GM21737 (cell line): ENCODE results near the gene ANKLE2.
"Not testable (repeated sequence)": the region's sequence is repeated elsewhere in the genome, so short reads cannot be mapped to it uniquely, and the experiment has no call there.

Source experiments
- ATAC-seq: cut with Tn5 transposase; IDR thresholded peaks from one replicate; pipeline ENCODE4 v1.9.1; 2021; ENCODE audit warnings: mild to moderate bottlenecking, moderate library complexity; ENCODE audit not compliant: unreplicated experiment

ANKLE2 gene

GRCh38 chr12:132695431-132695830 is 66.2 kb downstream of the ANKLE2 start:
- ATAC-seq: no peak

GRCh38 chr12:132694888-132695287 is 66.7 kb downstream of the ANKLE2 start:
- not testable (repeated sequence) for ATAC-seq

DNA sequence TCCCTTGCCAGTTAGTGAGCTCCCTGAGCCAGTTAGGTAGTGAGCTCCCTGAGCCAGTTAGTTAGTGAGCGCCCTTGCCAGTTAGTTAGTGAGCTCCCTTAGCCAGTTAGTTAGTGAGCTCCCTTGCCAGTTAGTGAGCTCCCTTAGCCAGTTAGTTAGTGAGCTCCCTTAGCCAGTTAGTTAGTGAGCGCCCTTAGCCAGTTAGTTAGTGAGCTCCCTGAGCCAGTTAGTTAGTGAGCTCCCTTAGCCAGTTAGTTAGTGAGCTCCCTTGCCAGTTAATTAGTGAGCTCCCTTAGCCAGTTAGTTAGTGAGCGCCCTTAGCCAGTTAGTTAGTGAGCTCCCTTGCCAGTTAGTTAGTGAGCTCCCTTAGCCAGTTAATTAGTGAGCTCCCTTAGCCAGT is 69.6 kb downstream of the ANKLE2 start:
- not testable (repeated sequence) for ATAC-seq

DNA sequence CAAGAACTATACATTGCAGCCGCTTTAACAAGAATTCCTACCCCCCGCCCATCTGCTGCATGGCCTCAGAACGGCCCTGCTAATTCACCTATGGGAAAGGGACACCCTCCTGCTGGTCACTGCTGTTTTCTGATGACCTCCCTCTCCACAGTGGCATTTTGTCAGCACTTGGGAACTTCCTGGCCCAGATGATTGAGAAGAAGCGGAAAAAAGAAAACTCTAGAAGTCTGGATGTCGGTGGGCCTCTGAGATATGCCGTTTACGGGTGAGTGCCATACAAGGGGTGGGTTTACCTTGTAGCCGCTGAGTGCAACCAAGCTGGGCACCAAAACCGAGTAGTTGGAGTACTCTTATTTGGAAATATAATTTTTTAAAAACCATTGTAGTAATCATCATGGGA is 71.5 kb downstream of the ANKLE2 start:
- no peak for ATAC-seq

GRCh38 chr12:132689227-132689626 is 72.4 kb downstream of the ANKLE2 start:
- no peak for ATAC-seq

DNA sequence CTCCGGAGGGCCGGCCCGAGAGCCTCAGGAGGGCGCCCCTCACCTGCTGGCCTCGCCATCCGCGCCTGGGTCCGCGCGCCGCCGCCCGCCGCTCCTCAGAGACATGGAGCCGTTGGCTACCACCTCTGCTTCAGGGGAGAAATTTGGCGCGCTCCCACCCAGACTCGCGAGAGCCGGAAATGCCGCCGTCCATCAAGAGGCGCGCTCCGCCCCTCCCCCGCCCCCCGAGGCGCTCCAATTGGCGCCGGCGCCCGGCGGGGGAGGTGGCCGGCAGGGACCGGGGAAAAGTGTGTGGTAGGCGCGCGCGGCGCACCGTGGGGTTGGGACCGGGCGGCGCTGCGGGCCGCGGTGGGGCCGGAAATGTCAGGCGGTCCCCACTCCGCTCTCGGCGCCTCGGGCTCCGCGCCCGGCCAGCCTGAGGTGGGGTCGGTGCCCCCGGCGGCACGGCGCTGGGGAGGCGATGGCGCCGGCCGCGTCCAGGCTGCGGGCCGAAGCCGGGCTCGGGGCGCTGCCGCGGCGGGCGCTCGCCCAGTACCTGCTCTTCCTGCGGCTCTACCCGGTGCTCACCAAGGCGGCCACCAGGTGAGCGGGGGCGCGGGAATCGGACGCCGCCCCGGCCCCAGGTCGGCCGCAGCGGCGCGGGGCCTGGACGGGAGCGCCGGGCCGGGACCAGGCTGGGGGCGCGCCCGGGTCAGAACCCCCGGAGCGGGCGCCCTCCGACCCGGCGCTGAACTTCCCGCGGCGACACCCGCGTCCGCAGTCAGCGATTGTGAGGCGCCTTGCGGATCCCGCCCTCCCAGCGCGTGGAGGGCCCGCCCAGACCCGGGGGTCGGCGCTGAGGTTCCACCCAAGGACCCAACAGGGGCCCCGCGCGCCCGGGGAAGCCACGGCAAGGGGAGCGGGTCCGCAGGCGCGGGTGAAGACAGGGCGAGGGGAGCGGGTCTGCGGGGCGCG is 74.1 kb downstream of the ANKLE2 start, which contains the start of the genes POLE and PXMP2:
Gene POLE (minus strand): TSS at position 132 of the 954 bp plus-strand sequence. CDS start 27 bp downstream, at position 105.
Gene PXMP2 (plus strand): TSS at position 377 of the 954 bp plus-strand sequence. CDS start 84 bp downstream, at position 461.
- ATAC-seq: peak; percentile 88

DNA sequence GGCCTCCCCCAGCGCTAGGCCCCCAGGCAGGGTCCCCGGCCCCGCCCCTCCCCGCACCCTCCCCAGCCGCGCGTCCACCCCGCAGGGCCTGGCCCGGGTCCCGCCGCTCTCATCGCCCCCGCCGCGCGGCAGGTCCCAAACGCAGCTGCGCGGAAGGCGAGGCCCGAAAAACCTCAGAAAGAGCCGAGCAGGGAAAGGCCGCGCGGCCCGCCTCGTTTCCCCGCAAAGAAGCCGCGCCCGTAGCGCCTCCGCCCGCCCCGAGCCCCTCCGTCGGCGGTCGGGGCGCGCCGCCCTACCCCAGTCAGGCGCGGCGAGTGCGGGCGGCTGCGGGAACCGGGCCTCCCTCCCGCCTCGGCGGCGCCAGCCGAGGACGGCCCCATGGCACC is 74.8 kb downstream of the ANKLE2 start:
- ATAC-seq: peak; percentile 27

GRCh38 chr12:132685400-132685799 is 76.2 kb downstream of the ANKLE2 start:
- no peak for ATAC-seq

- ATAC-seq: no peak
Observed at GRCh38 chr12:132677492-132677891, 84.1 kb downstream of the ANKLE2 start.

DNA sequence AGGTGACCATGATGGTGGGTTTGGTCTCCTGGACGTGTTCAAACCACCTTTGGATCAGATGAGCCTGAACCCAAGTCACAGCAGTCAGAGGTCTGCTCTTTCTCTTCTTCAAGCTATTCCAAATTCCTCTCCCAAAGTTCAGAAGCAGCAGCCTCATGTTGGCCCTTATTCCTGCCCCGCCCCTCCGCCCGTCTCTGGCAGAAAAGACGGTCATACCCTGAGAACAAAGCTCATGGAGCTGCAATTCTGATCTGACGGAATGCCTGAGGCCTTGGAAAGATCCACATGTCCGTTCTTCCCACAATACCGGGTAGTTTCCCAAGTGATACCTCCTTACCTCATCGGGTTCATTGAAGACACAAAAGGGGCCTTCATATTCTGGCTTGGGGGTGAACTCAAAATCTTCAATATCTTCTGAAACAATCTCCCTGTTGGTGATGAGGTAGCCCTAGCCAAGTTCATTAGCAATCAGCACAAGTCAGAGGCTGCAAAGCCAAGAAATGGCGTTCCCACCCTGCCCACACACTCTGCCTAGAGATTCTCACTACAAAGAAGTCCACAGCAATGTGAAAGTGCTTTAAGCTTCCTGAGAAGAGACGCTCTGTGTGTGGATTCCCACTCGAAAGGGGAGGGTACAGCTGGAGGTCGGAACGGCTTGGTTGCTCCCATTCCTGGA is 85.7 kb downstream of the ANKLE2 start:
- no peak for ATAC-seq
